Activated CD4-positive, CD25-positive, alpha-beta regulatory T cell treated with anti-CD3 and anti-CD28 coated beads, Interleukin-2, amount 50 U/mL, for 72 hours (primary cell): Measurements from ENCODE around the gene HSPA1A.
"Not testable (repeated sequence)": the region's sequence is repeated elsewhere in the genome, so short reads cannot be mapped to it uniquely, and the experiment has no call there.

ENCODE experiments used
- DNase-seq: peaks from one replicate; pipeline ENCODE4 v3.0.0; 2021

HSPA1A gene

DNA sequence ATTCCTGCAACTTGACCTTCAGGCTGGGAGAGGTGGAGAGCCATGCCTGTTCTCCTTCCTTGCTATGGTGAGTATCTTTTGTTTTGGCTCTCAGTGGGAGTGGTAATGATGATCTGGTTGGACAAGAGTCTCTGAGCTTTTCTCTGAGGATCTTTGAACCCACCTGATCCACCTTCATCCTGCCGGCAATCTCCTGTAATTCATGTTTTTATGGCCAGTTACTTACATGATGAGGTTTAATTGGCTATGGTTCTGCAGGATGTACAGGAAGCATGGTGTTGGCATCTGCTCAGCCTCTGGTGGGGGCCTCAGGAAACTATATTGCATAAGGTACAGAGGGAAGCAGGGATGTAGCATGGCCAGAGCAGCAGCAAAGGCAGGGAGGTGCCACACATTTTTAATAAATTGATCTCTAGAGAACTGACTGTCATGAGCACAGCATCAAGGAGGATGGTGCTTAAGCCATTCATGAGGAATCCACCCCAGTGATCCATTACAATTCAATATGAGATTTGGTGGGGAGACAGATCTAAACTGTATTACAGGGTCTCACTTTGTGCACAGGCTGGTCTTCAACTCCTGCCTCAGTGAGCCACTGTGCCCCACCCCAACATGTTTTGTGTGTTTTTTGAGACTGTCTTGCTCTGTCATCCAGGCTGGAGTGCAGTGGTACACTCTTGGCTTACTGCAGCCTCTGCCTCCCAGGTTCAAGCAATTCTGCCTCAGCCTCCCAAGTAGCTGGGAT is 22.2 kb downstream of the HSPA1A start:
- DNase-seq, result no peak

DNA sequence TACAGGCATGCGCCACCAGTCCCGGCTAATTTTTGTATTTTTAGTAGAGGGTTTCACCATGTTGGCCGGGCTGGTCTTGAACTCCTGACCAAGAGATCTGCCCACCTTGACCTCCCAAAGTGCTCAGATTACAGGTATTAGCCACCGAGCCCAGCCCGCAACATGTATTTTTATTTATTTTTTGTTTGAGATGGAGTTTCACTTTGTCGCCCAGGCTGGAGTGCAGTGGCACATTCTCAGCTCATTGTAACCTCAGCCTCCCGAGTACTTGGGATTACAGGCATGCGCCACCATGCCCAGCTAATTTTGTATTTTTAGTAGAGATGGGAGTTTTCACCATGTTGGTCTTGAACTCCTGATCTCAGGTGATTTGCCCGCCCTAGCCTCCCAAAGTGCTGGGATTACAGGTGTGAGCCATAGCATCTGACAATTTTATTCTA is 22.8 kb downstream of the HSPA1A start:
- not testable (repeated sequence) for DNase-seq

DNA sequence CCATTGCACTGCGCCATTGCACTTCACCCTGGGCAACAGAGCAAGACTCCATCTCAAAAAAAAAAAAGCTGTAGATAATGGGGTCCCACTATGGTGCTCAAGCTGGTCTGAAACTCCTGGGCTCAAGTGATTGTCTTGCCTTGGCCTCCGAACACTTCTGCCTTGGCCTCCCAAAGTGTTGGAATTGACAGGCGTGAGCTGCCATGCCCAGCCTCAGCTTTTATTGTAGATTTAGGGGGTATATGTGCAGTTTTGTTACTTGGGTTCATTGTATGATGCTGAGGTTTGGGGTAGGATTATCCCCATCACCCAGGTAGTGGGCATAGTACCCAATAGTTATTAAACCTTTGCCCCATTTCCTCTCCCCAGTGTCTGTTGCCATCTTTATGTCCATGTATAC is 23.6 kb downstream of the HSPA1A start:
- no peak for DNase-seq

DNA sequence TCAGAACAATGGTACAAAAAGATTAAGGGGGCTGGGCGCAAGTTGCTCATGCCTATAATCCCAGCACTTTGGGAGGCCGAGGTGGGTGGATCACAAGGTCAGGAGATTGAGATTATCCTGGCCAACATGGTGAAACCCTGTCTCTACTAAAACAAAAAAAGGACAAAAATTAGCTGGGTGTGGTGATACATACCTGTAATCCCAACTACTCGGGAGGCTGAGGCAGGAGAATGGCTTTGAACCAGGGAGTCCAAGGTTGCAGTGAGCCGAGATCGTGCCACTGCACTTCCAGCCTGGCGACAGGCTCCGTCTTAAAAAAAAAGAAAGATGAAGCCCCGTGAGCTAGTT is 24.4 kb downstream of the HSPA1A start:
- not testable (repeated sequence) for DNase-seq

DNA sequence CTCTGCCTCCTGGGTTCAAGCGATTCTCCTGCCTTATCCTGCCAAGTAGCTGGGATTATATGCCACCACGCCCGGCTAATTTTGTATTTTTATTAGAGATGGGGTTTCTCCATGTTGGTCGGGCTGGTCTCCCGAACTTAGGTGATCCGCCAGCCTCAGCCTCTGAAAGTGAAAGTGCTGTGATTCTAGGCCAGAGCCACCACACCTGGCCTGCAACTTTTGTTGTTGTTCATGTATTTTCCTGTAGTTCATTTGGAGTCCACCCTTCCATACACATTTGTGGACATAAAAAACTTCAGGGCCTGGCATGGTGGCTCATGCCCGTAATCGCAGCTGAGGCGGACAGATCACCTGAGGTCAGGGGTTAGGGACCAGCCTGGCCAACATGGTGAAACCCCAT is 26.7 kb downstream of the HSPA1A start:
- no peak for DNase-seq

DNA sequence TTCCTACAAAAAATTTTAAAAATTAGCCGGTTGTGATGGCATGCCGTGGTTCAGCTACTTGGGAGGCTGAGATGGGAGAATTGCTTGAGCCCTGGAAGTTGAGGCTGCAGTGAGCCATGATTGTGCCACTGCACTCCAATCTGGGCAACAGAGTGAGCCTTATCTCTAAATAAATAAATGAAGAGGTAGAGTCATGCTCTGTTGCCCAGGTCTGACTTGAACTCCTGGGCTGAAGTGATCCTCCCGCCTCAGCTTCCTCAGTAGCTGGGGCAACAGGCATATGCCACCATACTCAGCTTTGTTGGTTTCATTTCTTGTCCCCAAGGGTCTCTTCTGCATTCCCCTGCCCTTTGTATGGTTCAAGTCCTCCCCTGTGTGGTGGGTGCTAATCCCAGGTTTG is 29.2 kb downstream of the HSPA1A start:
- no peak for DNase-seq

DNA sequence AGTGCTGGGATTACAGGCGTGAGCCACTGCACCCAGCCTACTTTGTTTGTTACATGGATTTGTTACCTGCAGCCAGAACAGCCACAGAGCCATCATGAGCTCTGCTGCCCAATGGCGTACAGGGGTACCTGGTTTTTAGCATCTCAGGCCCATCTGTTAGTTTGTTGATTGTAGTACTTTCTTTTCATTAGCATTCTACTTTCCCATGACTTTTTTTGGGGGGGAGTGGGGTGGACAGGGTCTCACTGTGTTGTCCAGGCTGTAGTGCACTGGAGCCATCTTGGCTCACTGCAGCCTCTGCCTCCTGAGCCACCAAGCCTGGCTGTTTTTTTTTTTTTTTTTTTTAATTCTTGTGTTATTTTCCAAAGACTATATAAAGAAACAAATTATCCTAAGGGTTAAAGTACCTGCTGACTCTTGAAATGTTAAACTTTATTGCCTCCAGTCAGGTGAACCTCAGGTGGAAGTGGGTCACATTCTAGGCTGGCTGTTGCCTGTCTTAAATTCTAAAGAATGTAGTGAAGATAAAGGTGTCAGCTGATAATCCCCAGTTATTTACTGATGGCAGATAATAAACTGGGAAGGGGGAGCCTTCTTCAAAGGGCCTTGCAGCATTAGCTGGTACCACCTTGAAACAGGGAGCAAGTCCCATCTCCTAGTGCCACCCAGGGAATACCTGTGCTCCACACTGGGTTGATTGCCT is 32.1 kb downstream of the HSPA1A start:
- DNase-seq, result no peak

DNA sequence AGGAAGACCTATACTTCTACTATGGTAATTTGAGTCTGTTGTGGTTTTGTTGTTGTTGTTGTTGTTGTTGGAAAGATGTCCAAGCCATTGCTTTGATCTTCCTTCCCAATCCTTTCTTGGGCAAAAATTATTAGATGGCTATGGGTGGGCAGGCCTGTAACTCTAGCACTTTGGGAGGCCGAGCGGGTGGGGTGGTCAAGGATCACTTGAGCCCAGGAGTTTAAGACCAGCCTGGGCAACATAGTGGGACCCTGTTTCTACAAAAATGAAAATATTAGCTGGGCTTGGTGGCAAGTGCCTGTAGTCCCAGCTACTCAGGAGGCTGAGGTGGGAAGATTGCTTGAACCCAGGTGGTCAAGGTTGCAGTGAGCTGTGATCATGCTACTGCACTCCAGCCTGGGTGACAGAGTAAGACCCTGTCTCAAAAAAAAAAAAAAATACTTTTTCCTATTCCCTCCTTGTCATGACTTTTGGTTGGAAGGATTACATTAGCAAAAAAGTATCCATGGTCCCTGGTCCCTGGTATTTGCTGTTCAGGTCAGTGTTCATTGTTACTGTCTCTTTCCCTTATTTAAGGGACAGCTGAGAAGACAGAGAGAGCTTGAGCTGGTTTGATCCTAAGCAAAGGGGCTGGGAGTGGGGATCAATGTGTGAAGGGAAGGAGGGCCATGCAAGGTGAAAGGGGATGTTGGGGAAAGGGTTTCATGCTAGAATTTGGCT is 35.6 kb downstream of the HSPA1A start:
- DNase-seq, result no peak

DNA sequence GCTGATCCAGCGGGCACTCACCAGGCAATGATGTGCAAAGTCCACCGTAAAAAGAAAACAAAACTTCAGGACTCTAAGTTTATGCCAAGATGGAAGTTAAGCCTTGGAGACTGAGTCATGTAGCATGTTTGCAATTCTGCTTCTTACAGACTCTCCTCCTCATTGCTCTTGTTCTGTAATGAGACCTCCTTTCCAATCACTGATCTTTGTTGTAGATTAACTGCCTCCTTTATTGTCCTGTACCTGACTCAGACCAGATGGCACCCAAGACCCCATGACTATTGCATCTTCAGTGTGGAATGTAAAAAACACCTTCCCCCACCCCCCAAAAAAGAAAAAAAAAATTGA is 36.1 kb downstream of the HSPA1A start:
- DNase-seq, result no peak

DNA sequence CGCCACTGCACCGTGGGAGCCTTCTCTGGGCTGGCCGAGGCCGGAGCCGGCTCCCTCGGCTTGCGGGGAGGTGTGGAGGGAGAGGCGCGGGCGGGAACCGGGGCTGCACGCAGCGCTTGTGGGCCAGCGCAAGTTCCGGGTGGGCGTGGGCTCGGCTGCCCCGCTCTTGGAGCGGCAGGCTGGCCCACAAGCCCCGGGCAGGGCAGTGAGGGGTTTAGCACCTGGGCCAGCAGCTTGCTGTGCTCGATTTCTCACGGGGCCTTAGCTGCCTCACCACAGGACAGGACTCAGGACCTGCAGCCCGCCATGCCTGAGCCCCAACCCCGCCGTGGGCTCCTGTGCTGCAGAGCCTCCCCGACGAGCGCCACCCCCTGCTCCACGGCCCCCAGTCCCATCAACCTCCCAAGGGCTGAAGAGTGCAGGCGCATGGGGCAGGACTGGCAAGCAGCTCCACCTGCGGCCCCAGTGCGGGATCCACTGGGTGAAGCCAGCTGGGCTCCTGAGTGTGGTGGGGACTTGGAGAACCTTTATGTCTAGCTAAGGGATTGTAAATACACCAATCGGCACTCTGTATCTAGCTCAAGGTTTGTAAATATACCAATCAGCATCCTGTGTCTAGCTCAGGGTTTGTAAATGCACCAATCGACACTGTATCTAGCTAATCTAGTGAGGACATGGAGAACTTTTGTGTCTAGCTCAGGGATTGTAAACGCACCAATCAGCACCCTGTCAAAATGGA is 36.8 kb downstream of the HSPA1A start:
- DNase-seq, result not testable (repeated sequence)

DNA sequence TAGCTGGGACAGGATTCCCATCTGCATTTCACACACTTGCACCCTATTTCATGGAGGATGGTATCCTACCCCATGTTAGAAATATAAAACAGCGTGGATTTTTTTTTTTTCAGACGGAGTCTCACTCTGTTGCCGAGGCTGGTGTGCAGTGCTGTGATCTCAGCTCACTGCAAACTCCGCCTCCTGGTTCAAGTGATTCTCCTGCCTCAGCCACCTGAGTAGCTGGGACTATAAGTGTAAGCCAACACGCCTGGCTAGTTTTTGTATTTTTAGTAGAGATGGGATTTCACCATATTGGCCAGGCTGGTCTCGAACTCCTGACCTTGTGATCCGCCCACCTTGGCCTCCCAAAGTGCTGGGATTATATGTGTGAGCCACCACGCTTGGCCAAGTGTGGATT is 42.4 kb downstream of the HSPA1A start:
- not testable (repeated sequence) for DNase-seq

DNA sequence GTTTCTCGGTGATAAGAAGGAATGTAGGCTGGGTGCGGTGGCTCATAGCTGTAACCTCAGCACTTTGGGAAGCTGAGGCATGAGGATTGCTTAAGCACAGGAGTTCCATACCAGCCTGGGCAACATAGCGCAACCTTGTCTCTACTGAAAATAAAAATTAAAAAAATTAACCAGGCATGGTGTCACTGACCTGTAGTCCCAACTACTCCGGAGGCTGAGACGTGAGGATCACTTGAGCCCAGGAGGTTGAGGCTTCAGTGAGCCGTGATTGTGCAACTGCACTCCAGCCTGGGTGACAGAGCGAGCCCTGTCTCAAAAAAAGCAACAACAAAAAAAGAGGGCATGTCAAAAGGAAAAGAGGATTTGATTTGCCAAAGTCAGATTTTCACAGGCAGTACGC is 43.4 kb downstream of the HSPA1A start:
- no peak for DNase-seq

DNA sequence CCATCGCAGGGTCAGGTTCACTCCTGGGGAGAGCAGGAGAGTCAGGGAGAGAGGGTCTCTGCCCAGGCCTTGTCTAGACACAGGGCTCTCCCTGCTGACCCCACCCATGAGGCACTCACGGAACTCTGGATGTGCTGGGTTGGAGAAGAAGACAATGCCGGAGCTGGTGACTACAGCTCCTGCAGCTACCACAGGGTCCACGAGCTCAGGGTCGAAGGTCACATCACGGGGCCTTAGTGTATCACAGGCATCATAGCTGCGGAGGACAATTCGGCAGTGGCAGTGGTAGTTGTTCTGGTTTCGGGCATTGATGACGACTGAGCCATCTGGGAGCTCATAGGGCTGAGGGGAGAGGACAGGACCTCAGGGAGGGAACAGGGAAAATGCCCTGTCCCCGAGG is 44.6 kb downstream of the HSPA1A start:
- no peak for DNase-seq

DNA sequence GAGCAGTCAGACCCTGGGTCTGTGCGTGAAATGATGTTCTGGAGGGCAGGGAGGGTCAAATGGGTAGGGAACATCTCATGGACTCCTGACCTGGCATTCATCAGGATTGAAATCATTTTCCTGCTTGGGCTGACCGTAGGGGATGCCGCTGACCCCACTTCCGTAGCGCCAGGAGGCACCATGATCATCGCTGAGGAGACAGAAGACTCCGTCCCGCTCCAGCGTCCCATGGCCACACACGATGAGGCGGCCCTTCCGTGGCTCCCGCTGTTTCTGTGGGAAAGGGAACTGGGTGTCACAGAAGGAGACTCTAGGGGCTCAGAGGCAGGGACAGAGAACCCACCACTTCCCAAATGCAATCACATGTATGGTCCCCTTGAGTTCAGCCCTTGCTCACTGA is 45.0 kb downstream of the HSPA1A start:
- no peak for DNase-seq

DNA sequence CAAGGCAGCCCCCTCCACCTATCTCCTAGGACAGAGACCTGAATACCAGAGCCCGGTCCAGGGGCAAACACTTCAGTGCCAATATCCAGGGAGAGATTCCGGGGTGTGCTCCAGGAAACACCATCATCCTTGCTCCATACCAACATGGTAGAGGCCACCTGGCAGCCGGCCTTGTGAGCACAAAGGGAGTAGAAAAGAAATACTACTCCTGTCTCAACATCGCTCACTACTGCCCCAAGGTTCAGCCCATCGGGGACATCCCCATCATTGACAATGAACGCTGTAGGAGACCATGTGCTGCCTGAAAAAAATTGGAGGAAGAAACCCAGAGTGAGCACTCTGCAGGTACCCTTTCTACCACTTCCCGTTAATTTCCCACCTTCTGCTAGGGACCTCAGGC is 45.8 kb downstream of the HSPA1A start:
- DNase-seq, result no peak

DNA sequence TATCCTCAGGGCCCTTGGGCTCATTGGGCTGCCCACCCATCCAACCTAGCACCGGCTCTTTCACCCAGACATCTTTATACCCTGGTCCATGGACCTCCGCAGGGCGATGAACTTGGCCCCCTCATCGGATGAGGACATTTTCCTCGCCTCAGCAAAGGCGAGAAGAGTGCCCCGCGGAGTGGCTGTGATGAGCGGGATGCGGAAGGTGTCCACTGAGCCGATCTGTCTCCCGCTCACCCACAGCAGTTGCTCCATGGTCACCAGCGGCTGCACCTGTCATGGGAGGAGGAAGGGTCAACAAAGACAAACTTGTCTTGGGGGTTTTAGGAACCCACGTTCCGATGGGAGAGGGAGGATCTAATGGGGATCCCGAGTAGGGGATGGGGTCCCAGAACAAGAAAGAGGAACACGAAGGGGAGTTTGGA is 46.6 kb downstream of the HSPA1A start:
- DNase-seq, result no peak

DNA sequence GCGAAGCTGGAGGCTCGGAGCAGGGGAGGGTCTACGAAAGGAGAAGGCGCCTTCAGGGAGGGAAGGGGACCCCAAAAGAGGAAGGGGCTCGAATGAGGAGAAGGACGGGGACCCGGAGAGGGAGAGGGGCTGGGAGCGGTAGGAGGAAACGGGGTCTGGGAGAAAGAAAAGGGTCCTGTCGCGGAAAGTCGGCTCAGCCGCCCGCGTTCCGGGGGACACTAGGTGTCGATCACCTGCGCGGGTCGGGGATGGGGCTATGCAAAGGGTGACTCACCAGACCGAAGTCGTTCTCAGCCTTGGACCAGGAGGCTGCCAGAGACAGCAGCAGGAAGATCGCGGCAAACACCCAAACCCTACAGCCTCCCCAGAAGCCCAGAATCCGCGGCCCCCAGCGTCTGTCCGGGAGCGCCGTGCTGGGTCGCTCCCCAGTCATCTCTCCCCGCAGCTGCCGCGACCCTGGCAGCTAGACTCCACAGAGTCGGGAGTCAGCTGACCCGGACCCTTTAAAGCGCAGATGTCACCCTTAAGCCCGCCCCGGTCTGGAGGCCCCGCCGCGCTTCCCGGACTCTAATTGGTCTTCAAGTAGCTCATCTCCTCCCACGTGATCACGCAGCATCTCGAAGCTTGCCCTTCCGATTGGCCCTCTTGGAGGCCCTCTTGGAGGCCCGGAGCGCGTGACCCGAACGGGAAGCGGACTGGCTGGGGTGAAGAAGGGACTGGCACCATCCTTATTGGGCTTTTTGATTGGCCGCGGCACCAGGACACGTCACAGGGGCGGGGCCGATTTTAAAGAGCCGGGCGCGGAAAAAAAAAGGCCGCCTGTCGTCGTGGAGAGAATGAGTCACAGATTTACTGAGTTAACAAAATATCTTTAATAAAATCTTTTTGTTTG is 47.2 kb downstream of the HSPA1A start, which contains the start of gene NEU1:
NEU1 (minus strand) TSS at position 478 of the 892 bp plus-strand sequence; CDS start at position 433, 45 bp downstream.
- DNase-seq, result peak; percentile 96

DNA sequence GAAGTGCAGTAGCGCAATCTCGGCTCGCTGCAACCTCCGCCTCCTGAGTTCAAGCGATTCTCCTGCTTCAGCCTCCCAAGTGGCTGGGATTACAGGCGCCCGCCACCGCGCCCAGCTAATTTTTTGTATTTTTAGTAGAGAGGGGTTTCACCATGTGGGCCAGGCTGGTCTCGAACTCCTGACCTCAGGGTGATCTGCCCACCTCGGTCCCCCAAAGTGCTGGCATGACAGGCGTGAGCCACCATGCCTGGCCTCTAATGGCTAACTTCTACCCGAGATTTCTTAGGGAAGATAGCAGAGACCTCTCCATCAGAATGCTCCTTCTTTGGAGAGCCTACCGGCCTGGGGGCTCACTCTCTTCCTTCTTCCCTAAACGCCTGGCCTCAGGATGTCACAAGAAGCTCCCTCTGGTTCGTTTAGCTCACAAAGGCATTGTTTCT is 48.8 kb downstream of the HSPA1A start:
- not testable (repeated sequence) for DNase-seq

DNA sequence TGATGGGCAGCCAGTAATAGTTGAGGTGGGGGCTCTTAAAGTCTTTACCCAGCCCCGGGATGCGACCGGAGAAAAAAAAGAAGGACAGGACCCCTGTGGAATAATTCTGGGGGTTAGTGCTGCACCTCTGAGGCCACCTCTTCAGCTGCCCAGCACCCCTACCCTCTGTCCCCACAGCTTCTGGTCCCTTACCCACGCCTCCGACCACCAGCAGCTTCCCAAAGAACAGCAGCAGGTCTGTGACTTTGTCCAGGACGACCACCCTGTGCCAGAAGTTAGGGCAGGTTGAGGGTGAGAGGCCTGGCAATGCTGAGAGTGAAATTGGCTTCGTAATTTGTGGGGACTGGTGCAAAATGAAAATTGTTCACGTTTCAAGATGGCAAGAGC is 49.5 kb downstream of the HSPA1A start:
- DNase-seq, result no peak

DNA sequence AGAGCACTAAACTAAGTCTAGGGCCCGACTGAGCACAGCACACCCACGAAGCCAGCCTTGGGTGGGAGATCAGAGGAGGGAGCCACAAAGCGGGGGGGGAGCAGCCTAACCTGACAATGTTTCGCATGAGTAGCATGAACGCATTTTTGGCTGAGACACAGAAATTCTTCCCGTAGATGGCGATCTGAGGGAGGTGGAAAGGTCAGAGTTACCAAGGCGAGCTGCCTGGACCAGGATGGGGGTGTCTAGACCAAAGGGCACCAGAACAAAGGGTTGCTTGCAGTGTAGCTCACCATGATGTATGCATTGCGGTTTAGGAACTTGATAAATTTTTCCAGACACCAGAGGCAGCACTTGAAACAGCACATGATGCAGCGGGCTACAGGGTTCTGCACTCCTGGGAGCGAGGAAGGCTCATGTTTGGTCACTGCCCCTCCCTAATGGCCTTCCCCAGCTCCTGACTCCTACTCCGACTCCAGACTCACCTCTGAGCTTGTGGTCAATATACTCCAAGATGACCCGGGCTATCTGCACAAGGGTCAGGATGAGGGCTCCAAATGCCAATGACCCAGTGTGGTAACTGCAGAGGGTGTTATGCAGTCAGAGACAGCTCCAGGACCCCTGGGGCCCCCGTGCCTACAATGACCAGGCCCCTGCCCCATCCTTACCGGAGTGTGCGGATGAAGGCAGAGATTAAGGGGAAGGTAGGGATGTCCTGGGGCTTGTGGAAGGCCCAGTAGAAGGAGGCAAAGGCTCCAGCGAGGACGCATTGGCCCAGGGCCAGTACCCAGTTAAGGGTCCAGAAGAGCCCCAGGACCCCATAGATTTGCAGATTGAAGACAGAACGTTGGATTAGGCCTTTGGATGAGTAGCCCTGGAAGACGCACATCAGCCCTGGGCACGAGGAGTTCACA is 50.1 kb downstream of the HSPA1A start:
- DNase-seq, result no peak
